DOHH2 (cell line): ENCODE results near the gene LSMEM2.
A peak's percentile ranks its signal among the peaks of the same experiment; 100 is the strongest.

ENCODE experiments used
- H3F3A ChIP-seq: fragments of 200-600 bp; sonication (generic), shearing (Covaris generic); 2 replicates; pipeline ENCODE4 v1.6.0; 2016; ENCODE audit warnings: antibody characterized with exemption, mild to moderate bottlenecking; ENCODE audit not compliant: control insufficient read depth, insufficient read depth
- H3K27ac ChIP-seq: fragments of 200-600 bp; sonication (generic); 2 replicates; pipeline ENCODE4 v1.5.1; 2014; ENCODE audit warnings: low read depth, mild to moderate bottlenecking, low read length, moderate library complexity
- H3K27me3 ChIP-seq: fragments of 200-600 bp; sonication (generic); 2 replicates; pipeline ENCODE4 v1.6.1; 2014; ENCODE audit warnings: mild to moderate bottlenecking, low read length, mixed read lengths; ENCODE audit not compliant: control insufficient read depth
- H3K36me3 ChIP-seq: fragments of 200-600 bp; sonication (generic); 2 replicates; pipeline ENCODE4 v1.6.1; 2014; ENCODE audit warnings: mild to moderate bottlenecking, low read length, moderate library complexity, mixed read lengths; ENCODE audit not compliant: control insufficient read depth
- H3K4me1 ChIP-seq: fragments of 200-600 bp; sonication (generic); 2 replicates; pipeline ENCODE4 v1.6.1; 2014; ENCODE audit warnings: mild to moderate bottlenecking, low read length, mixed read lengths; ENCODE audit not compliant: control insufficient read depth
- H3K4me2 ChIP-seq: fragments of 200-600 bp; sonication (generic); 2 replicates; pipeline ENCODE4 v1.6.0; 2014; ENCODE audit warnings: mild to moderate bottlenecking, low read length, moderate library complexity
- H3K4me3 ChIP-seq: fragments of 200-600 bp; sonication (generic); 2 replicates; pipeline ENCODE4 v1.5.1; 2014; ENCODE audit warnings: mild to moderate bottlenecking, low read length, mixed read lengths
- H3K79me2 ChIP-seq: fragments of 200-600 bp; sonication (generic); 2 replicates; pipeline ENCODE4 v1.6.1; 2014; ENCODE audit warnings: mild to moderate bottlenecking, low read length, mixed read lengths; ENCODE audit not compliant: control insufficient read depth
- H3K9me2 ChIP-seq: fragments of 200-600 bp; sonication (generic); replicated peaks from 2 replicates; pipeline ENCODE4 v1.6.1; 2014; ENCODE audit warnings: mild to moderate bottlenecking, low read length, mixed read lengths; ENCODE audit not compliant: control insufficient read depth
- H3K9me3 ChIP-seq: fragments of 200-600 bp; sonication (generic); 2 replicates; pipeline ENCODE4 v1.6.1; 2014; ENCODE audit warnings: antibody characterized with exemption, low read length, mixed read lengths; ENCODE audit not compliant: control insufficient read depth, insufficient read depth
- H4K20me1 ChIP-seq: fragments of 200-600 bp; sonication (generic); 2 replicates; pipeline ENCODE4 v1.6.0; 2014; ENCODE audit warnings: low read depth, mild to moderate bottlenecking, antibody characterized with exemption, low read length, moderate library complexity; ENCODE audit not compliant: control insufficient read depth, insufficient read depth
- CTCF ChIP-seq: fragments of 200-600 bp; sonication (generic); IDR thresholded peaks from one replicate; pipeline ENCODE4 v1.5.1; 2014; ENCODE audit warnings: antibody characterized with exemption, mild to moderate bottlenecking, low read depth, low read length; ENCODE audit not compliant: poor library complexity, severe bottlenecking
- EZH2phosphoT487 ChIP-seq: fragments of 200-600 bp; sonication (generic); IDR thresholded peaks from 2 replicates; pipeline ENCODE4 v1.6.1; 2017; ENCODE audit warnings: borderline replicate concordance, mild to moderate bottlenecking, antibody characterized with exemption, low read length, moderate library complexity, mixed read lengths

The LSMEM2 gene

DNA sequence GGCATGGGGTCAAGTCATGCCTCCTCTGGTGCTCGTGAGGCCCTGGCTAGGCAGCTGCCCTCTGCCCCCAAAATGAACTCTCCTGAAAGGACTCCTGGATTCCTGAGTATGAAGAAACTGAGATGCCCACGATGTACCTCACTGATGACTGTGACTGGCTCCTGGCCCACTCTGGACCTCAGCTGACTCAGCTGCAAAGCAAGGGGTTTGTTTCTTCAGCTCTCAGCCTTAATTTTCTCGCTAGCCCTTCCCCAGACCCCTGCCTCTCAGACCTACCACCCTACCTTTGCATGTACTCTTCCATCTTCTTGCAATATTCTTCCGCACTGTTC lies 48.1 kb upstream of the LSMEM2 start:
- Histone ChIP-seq H3K36me3 (no peaks in the 10 kb centered on the region; the same call in 1 of the 2 replicates), H4K20me1 (no peaks in the 10 kb centered on the region), H3F3A (no peaks in the 10 kb centered on the region; the same call in 1 of the 2 replicates), H3K4me1 (peaks cover 56% of the 10 kb centered on the region), H3K9me2 (no peaks in the 10 kb centered on the region), H3K4me2 (peak overlapping the region; percentile 100), H3K9me3 (no peaks in the 10 kb centered on the region), H3K27me3 (no peaks in the 10 kb centered on the region), H3K4me3 (peak overlapping the region; percentile 36), H3K79me2 (peaks cover 18% of the 10 kb centered on the region), H3K27ac (peak overlapping the region; percentile 25; the same call in 1 of the 2 replicates)
- TF ChIP-seq CTCF (no peak), EZH2phosphoT487 (no peak)

- H3F3A ChIP-seq = no peaks in the 10 kb centered on the region; the same call in 1 of the 2 replicates
- peaks cover 3% of the 10 kb centered on the region for H3K36me3 ChIP-seq
- H3K9me3 ChIP-seq = no peaks in the 10 kb centered on the region
- peaks cover 49% of the 10 kb centered on the region for H3K4me1 ChIP-seq
- no peak overlapping the region for H3K4me3 ChIP-seq
- H3K27ac ChIP-seq = no peak overlapping the region
- H3K79me2 ChIP-seq = peaks cover 24% of the 10 kb centered on the region
- H4K20me1 ChIP-seq = no peaks in the 10 kb centered on the region
- H3K4me2 ChIP-seq = no peak overlapping the region
- TF ChIP-seq EZH2phosphoT487 (no peak), CTCF (no peak)
- H3K9me2 ChIP-seq = no peaks in the 10 kb centered on the region
- no peaks in the 10 kb centered on the region for H3K27me3 ChIP-seq
Observed at GRCh38 chr3:50231581-50231980, 47.3 kb upstream of the LSMEM2 start.

DNA sequence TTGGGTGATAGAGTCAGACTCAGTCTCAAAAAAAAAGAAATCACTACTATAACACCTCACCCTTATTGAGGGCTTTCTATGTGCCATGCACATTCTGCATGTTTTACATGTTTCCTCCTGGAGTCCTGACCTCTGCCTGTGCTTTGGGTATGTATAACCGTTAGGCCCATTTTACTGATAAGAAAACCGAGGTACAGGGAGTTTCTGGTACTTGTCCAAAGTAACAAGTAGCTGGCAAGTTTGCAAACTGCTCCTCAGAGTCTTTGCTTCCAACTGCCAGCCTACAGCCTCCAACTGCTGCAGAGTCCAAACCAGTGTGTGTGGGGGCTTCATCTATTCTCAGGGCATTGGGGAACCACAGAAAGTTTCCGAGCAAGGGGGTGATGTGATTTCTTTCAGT lies 46.6 kb upstream of the LSMEM2 start:
- TF ChIP-seq EZH2phosphoT487 (no peak), CTCF (no peak)
- Histone ChIP-seq H3K9me2 (no peaks in the 10 kb centered on the region), H3K4me2 (no peak overlapping the region), H3K27ac (no peak overlapping the region), H3K27me3 (no peaks in the 10 kb centered on the region), H3K79me2 (peaks cover 31% of the 10 kb centered on the region), H4K20me1 (no peaks in the 10 kb centered on the region), H3F3A (no peaks in the 10 kb centered on the region; the same call in 1 of the 2 replicates), H3K9me3 (no peaks in the 10 kb centered on the region), H3K4me1 (peaks cover 43% of the 10 kb centered on the region), H3K36me3 (peaks cover 3% of the 10 kb centered on the region), H3K4me3 (no peak overlapping the region)

- H3F3A ChIP-seq = no peaks in the 10 kb centered on the region; the same call in 1 of the 2 replicates
- no peaks in the 10 kb centered on the region for H3K9me3 ChIP-seq
- H3K4me1 ChIP-seq = peaks cover 43% of the 10 kb centered on the region
- H3K27me3 ChIP-seq = no peaks in the 10 kb centered on the region
- H3K4me3 ChIP-seq = no peak overlapping the region
- peaks cover 2% of the 10 kb centered on the region; the same call in 1 of the 2 replicates for H4K20me1 ChIP-seq
- no peaks in the 10 kb centered on the region for H3K9me2 ChIP-seq
- H3K4me2 ChIP-seq = no peak overlapping the region
- H3K36me3 ChIP-seq = peaks cover 5% of the 10 kb centered on the region
- peaks cover 36% of the 10 kb centered on the region for H3K79me2 ChIP-seq
- no peak for TF ChIP-seq CTCF
- TF ChIP-seq EZH2phosphoT487 = no peak
- H3K27ac ChIP-seq = no peak overlapping the region
Observed at GRCh38 chr3:50233176-50233575, 45.7 kb upstream of the LSMEM2 start.
